ENCODE data around the gene ADGRB3. TPM values are rescaled to one million over a fixed set of nuclear protein-coding genes. Genes with fewer than 3 reads are reported as not detected.

The ADGRB3 gene
- total and polyA plus RNA-seq, 2 experiments from 2014 or later = 1.2 to 1.4 TPM

GRCh38 chr6:68758559-68758958 is 123.5 kb downstream of the ADGRB3 start:
- peaks cover 4% of the 10 kb centered on the region for H3K4me1 ChIP-seq (ENCODE audit: low read depth)
- H3K9me3 ChIP-seq (ENCODE audit: low read depth) = no peaks in the 10 kb centered on the region
- H3K36me3 ChIP-seq = no peaks in the 10 kb centered on the region
- no peak for DNase-seq (ENCODE audit: low read depth in 1 of 2, low spot score in 1 of 2)
- no peak overlapping the region for H3K27ac ChIP-seq
- H3K4me3 ChIP-seq = no peak overlapping the region
- H3K27me3 ChIP-seq = no peaks in the 10 kb centered on the region
- TF ChIP-seq CTCF (IDR thresholded peaks at IDR 0.05; ENCODE audit: low read depth, low read length) = no peak

GRCh38 chr6:68760485-68760884 is 125.4 kb downstream of the ADGRB3 start:
- TF ChIP-seq CTCF (IDR thresholded peaks at IDR 0.05; ENCODE audit: low read depth, low read length) = no peak
- H3K27me3 ChIP-seq = no peaks in the 10 kb centered on the region
- no peak overlapping the region for H3K27ac ChIP-seq
- no peak for DNase-seq (ENCODE audit: low read depth in 1 of 2, low spot score in 1 of 2)
- peaks cover under 1% of the 10 kb centered on the region for H3K4me1 ChIP-seq (ENCODE audit: low read depth)
- H3K4me3 ChIP-seq = no peak overlapping the region
- no peaks in the 10 kb centered on the region for H3K36me3 ChIP-seq
- no peaks in the 10 kb centered on the region for H3K9me3 ChIP-seq (ENCODE audit: low read depth)

- no peak for TF ChIP-seq CTCF (IDR thresholded peaks at IDR 0.05; ENCODE audit: low read depth, low read length)
- peak in 1 of 2 donors; percentile 14 for DNase-seq (ENCODE audit: low read depth in 1 of 2, low spot score in 1 of 2)
- Histone ChIP-seq H3K4me3 (no peak overlapping the region), H3K36me3 (no peaks in the 10 kb centered on the region), H3K4me1 (ENCODE audit: low read depth) (no peaks in the 10 kb centered on the region), H3K27ac (no peak overlapping the region), H3K27me3 (no peaks in the 10 kb centered on the region), H3K9me3 (ENCODE audit: low read depth) (no peaks in the 10 kb centered on the region)
Measured at GRCh38 chr6:68760941-68761676, 126.0 kb downstream of the ADGRB3 start.

GRCh38 chr6:68761985-68762384 is 126.9 kb downstream of the ADGRB3 start:
- Histone ChIP-seq H3K27ac (no peak overlapping the region), H3K4me3 (no peak overlapping the region), H3K27me3 (no peaks in the 10 kb centered on the region), H3K36me3 (no peaks in the 10 kb centered on the region), H3K4me1 (ENCODE audit: low read depth) (no peaks in the 10 kb centered on the region), H3K9me3 (ENCODE audit: low read depth) (no peaks in the 10 kb centered on the region)
- no peak for TF ChIP-seq CTCF (IDR thresholded peaks at IDR 0.05; ENCODE audit: low read depth, low read length)
- DNase-seq (ENCODE audit: low read depth in 1 of 2, low spot score in 1 of 2) = no peak

GRCh38 chr6:68771426-68771825 is 136.3 kb downstream of the ADGRB3 start:
- Histone ChIP-seq H3K36me3 (no peaks in the 10 kb centered on the region), H3K27ac (no peak overlapping the region), H3K4me1 (ENCODE audit: low read depth) (no peaks in the 10 kb centered on the region), H3K27me3 (no peaks in the 10 kb centered on the region), H3K4me3 (no peak overlapping the region), H3K9me3 (ENCODE audit: low read depth) (no peaks in the 10 kb centered on the region)
- no peak for TF ChIP-seq CTCF (IDR thresholded peaks at IDR 0.05; ENCODE audit: low read depth, low read length)
- DNase-seq (ENCODE audit: low read depth in 1 of 2, low spot score in 1 of 2) = no peak
